HS-27A (cell line): ENCODE data around the gene IKBIP.
"Not testable (repeated sequence)": the region's sequence is repeated elsewhere in the genome, so short reads cannot be mapped to it uniquely, and the experiment has no call there.

Source experiments
- DNase-seq: peaks from one replicate; pipeline ENCODE4 v3.0.0-alpha.2; 2012; ENCODE audit warnings: low read depth, missing footprints

IKBIP gene

DNA sequence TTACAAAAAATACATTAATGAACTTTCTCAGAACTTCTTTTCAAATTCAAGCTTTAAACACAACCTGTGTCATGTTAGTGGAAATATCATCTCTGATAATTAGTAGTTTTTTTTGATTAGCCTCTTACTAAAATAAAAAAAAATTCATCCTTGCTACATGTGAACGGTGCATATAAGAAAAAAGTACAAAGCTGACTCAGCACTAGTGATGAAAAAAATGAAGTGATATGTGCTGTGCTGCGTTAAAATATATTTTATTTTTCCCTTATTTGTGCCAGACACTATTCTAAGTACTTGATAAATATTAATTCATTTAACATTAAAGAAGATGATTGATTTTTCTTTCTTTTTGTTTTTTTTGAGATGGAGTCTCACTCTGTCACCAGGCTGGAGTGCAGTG, 7.5 kb downstream of the IKBIP start:
- no peak for DNase-seq

DNA sequence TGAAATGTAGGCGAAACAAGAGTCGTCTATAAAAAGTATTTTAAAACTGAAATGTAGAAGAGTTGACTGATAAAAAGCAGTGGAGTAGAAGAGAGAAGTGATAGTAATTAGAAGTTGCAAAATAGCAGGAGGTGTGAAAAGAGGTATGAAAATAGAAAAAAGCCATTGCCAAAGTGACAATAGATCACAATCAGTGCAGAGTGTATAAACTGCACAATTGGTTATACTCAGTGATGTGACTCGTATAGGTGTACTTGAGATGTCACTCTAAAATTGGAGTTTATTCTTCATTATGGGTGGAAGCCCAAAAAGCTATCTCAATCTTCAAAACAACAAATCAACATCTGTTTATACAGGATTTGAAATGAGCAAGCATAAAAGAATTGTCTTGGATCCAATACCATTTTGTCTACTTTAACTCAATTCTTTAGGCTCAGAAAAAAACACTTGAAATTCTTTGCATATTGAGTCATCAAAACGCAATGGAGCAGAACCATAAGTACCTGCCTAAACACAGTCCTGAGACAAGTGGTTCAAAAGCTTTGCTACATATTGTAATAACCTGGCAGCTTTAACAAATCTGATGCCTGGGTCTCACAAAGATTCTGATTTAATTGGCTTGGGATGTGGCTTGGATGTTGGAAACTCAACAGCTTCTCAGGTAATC, 8.8 kb downstream of the IKBIP start:
- DNase-seq: peak; percentile 60

DNA sequence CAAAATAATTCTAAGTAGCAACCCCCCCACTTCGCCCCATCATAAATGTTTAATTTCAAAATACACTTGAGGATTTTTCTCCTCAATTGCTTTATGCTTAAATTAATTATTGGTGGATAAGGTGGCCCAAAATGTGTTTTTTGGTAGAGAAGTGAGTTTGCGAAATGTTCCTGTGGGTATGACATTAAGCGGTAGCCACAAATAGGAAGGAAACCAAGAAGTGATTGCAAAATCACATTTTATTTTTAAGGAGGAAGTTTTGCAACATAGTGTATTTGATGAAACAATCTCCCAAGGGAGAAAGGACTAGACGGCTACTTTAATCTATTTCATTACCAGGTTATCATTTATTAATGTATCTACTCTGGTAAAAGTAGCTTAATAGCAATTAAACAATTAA, 25.6 kb downstream of the IKBIP start:
- DNase-seq: no peak

DNA sequence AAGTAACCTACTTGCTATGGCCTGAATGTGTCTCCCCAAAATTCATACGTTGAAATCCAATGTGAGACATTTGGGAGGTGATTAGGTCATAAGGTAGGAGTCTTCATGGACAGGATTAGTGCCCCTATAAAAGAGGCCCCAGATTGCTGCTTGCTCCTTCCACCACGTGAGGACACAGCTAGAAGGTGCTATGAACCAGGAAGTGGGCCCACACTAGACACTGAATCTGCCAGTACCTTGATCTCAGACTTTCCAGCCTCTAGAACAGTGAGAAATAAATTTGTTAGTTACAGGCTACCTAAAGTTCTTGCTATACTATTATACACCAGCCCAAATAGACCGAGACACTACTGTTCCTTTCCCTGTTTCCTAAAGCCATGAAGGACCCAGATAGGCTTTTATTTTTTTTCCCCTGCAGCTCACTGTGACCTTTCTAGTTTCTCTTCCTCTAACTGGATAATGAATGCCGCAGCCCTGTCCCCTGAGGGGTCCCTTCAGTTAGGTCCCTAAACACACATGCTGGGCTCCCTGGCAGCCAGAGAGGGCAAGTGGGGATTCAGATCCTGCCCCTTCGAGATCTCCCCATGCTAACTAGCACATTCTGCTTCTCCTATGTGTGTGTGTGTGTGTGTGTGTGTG, 31.8 kb downstream of the IKBIP start:
- DNase-seq: no peak

DNA sequence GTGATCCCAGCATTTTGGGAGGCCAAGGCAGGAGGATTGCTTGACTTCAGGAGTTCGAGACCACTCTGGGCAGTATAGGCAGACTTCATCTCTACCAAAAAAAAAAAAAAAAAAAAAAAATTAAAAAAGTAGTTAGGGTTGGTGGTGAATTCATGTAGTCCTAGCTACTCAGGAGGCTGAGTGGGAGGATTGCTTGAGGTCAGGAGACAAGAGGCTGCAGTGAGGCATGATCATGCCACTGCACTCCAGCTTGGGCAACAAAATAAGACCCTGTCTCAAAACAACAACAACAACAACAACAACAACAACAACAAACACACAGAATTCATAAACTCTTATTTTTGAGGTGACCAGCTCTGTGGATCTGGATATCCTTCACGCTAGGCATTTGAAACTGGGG, 34.0 kb downstream of the IKBIP start:
- no peak for DNase-seq

DNA sequence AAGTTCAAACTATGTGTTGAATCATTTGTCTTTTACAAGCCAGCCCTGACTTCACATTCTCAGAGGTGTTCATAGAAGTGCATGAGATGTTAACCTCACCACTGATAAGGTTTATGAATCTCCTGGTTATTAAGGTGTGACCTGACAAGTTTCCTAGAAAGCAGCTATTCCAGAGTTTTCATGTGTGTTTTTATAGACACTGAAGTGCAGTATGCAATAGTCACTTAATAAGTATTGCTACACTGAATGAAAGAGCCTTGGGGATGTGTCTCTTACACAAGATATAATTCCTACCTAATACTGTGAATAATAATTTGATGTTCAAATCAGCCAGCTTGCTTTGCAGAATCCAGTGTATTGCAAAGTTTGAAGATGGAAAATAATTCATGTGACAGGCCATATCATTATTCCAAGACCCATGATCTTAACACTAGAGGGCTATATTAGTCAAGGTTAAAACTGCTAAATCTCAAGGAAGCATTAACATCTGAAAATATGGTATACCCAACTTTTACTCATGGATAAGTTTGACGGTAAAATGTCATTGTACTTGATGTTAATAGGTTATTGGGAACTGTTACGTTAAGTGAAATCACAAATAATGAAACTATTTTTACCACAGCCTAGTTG, 38.1 kb downstream of the IKBIP start:
- no peak for DNase-seq

DNA sequence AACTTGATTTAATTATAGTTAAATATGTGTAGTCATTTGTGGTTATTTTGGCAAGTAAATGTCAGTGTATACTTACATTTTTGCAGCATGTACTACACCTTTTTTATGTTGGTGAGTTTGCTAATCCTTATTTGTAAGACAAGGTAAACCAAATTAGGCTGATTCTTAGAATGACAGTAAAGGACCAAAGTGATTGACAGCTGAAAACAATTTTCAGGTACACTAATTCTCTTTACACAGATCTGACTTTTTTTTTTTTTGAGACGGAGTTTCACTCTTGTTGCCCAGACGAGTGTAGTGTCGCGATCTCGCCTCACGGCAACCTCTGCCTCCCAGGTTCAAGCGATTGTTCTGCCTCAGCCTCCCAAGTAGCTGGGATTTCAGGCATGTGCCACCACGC, 42.7 kb downstream of the IKBIP start:
- no peak for DNase-seq

DNA sequence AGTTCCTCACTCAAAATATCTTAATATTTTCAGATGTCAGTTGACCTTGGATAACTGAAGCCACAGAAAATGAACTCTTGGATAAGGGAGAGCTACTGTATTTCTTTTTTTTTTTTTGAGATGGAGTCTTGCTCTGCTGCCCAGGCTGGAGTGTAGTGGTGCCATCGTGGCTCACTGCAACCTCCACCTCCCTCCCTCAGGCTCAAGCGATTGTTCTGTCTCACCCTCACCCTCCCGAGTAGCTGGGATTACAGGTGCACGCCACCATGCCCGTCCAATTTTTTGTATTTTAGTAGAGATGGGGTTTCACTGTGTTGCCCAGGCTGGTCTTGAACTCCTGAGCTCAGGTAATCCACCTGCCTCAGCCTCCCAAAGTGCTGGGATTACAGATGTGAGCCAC, 47.3 kb downstream of the IKBIP start:
- not testable (repeated sequence) for DNase-seq

DNA sequence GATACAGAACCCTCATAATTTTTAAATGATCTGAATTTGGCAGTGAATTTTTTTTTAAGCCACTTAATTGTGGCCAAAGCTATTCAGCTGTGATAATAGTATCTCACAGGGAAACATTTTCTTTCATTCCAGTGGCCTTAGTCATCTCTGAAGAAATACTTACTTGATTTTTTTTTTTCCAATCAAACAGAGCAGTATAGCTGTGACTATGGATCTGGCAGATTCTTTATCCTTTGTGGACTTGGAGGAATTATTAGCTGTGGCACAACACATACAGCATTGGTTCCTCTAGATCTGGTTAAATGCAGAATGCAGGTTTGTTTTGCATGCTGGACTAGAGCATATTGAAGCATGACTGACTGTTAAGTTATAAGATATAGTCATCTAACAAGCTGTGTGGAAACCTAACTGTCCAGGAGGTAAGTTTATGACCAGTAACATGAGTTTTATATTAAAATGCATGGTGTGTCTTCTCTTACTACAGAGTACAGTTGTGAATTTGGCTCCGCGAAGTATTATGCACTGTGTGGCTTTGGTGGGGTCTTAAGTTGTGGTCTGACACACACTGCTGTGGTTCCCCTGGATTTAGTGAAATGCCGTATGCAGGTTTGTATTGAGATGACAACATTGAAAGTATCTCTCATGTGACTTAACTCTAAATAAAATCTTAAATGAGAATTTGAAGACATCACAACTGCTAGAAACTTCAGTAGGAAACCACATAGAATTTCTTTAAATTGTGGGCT, 49.2 kb downstream of the IKBIP start:
- peak; percentile 64 for DNase-seq

DNA sequence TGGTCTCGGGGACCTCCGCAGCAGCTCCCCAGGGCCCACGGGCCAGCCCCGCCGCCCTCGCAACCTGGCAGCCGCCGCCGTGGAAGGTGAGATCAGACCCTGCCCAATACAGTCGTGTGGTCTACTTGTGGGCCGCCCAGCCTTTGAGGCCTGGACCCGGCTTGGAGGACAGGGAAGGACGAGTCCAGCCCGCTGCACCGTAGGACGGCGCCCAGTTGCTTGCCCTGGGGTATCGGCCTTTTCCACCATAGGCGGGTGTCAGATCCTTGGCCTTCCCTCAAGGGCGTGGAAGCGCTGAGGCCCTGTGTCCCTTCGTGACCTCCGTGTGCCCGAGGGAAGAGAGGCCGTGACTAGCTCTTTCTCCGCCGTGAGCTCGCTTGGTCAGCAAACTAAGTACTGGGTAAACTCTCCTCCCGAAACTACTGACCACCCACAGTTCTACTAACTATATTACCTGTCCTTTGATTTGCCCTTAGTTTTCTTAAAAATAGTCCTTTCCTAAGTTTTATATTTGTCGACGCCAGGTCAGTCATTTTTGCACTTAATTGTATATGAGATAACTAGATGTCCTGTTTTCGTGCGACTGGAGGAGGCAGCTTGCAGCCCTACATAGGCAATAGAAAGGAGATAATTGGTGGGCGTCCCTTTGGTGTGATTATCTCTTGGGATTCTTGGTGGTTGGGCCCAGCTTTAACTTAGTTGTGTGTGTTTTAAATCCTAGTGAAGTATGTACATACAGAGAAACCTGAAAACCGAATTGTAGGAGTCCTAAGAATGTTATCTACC, 50.3 kb downstream of the IKBIP start:
- no peak for DNase-seq

DNA sequence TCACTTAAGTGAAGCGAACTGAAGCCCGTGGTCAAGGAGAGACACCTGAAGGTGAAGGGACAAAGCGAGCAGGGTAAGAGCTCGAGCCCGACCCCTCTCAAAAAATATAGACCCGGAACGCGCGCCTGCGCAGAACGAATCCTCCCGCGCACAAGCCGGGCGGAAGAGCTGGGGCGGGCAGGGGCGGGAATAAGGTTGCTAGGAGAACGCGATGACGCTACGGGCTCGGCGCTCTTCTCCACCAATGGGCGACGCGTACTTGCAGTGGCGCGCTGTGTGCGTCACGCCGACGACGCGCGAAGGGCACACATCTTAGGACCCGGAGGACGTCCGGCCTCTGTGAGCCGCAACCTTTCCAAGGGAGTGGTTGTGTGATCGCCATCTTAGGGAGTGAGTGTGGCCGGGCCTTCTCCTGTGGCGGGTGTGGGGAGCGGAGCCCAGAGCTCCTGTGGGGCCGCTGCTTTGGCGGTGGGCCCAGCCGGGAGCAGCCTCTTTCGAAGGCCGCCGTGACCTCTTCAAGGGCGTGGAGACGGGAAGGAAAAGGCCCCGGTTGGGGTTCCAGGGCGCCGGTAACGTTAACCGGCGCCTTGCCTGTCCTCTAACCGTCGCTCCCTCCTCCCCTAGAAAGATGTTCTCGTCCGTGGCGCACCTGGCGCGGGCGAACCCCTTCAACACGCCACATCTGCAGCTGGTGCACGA, 51.1 kb downstream of the IKBIP start, which contains the start of gene SLC25A3:
Gene SLC25A3, plus strand, starts transcription at position 336 of the 699 bp plus-strand sequence. Its CDS starts 293 bp downstream, at position 629.
- peak; percentile 86 for DNase-seq

DNA sequence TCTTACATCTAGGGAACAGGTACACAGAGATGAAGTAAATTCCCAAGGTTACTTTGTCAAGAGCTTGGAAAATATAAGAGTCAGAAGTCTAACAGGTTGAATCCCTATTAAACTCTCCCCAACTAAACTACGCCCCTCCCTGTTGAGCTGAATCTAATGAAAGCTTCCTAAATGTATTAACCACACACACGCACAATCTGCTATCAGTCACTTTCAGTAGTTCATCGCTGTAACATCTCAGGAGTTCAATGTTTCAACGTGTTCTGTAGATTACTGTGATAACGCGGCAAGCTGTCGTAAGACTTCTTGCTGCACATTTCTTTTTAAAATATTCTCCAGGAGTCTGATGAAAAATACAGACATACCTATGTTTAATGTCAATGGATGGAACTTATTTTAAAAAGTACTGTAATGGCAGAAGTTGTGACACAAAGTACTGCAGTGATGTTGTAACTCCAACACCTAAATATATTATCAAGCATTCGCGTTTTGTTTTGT, 51.7 kb downstream of the IKBIP start:
- DNase-seq: no peak

DNA sequence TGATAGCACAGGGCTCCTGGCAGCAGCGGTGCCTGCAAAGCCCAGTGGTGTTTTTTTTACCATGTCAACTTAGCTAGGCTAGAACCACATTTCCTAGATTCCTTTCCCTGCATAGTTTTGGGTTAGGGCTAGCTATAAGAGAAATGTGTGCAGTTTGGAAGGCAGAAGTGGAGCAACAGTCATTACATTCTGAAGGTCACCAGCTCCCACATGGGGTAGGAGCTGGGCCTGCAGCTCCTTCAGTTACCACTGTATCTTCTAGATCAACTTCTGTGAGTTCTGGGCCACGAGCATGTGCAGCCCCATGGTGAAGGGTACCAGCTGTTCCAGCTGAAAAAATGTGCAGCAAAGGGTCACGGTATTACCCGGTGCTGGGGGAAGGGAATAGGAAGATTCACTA, 53.4 kb downstream of the IKBIP start:
- no peak for DNase-seq

DNA sequence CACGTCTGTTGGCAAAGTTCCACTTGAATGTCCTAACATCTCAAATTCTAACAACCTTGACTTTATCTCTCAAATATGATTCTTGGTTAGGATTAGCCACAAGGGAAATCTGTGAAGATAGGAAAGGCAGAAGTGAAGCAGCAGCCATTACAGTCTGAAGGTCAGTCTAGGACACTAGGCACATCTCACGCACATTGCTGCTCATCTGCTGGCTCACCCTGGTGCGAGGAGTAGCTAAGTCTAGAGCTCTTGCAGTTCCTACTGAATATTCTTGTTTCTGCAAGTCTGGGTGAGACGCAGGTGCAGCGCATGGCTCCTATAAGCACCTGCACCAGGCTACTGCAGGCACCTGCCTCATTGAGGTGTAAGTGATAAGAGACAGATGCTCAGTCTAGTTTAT, 57.5 kb downstream of the IKBIP start:
- no peak for DNase-seq

DNA sequence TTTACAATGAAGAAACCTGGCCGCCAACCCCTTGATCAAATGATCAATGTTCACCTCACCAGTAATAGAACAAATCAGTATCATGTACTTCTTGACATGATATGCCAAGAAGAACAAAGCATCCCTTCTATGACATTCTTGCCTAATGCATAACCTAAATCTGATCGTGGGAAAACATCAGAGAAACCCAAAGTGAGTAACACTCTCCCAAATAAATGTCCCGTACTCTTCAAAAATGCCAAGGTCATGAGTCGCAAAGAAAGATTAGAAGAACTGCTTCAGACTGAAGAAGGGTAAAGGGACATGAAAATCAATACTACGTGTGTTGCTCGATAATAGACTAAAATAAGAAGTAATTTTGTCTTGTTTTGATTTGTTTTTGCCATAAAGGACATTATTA, 62.5 kb downstream of the IKBIP start:
- DNase-seq: peak; percentile 59

DNA sequence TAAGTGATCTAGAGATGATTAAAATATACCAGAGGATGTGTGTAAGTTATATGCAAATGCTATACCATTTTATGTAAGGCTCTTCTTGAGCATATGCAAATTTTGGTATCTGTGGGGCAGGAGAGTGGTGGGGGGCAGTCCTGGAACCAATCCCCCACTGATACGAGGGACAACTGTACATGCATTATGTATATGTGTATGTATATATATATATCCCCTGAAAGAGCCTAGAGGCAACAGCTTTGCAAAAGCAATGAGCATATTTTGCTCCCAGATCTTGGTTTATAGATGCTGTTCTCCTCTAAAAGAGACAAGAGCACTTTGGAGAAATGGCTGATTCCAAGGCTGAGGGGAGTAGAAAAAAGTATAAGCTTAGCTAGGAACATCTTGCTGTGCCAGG, 63.5 kb downstream of the IKBIP start:
- DNase-seq: no peak

DNA sequence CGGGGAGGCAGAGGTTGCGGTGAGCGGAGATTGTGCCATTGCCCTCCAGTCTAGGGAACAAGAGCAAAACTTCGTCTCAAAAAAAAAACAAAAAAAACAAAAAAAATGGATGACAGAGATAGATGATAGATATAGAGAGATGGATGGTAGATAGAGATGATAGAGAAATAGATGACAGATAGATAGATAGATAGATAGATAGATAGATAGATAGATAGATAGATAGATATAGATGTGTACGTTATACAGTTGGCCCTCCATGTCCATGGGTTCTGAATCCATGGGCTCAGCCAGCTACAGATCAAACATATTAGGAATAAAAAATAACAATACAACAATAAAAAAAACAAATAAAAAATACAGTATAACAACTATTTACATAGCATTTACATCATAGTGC, 63.9 kb downstream of the IKBIP start:
- no peak for DNase-seq

DNA sequence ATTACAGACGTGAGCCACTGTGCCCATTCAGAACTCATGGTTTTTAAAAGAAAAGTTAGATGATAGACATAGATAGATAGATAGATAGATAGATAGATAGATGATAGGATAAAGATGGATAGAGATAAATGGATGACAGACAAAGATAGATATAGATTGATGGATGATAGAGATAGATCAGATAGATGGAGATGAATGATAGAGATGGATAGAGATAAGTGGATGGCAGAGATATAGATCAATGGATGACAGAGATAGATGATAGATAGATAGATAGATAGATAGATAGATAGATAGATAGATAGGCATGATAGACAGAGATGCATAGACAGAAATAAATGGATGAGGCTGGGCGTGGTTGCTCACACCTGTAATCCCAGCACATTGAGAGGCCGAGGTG, 64.8 kb downstream of the IKBIP start:
- no peak for DNase-seq

DNA sequence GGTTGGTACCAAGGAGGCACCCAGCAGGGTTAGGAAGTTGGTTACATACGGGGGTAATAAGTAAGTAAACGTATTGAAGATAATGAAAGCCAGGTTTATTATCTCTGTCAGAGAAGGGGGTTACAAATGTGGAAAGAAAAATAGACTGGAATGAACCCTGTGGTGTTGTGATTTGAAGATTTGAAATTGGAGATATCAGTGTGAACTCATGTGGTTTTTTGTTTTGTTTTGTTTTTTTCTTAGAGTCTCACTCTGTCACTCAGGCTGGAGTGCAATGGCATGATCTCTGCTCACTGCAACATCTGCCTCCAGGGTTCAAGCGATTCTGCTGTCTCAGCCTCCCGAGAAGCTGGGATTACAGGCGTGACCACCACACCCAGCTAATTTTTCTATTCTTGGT, 65.2 kb downstream of the IKBIP start:
- no peak for DNase-seq

DNA sequence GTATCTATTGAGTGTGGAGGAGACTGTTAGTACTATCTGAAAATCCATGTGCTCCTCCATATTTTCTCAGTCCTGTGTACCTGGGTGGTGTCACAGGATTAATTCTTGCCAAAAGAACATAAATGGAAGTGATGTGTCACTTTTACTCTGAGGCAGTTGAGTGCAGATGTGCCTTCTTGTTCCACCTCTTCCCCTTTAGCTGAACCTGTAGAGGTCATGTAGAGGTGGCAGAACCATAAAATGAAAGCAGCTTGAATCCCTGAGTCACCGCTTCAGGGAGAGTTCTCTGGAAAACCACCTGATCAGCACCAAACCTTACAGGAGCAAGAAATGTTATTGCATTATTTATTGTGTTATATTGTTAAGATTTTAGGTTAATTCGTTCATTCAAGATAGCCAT, 65.8 kb downstream of the IKBIP start:
- DNase-seq: no peak

DNA sequence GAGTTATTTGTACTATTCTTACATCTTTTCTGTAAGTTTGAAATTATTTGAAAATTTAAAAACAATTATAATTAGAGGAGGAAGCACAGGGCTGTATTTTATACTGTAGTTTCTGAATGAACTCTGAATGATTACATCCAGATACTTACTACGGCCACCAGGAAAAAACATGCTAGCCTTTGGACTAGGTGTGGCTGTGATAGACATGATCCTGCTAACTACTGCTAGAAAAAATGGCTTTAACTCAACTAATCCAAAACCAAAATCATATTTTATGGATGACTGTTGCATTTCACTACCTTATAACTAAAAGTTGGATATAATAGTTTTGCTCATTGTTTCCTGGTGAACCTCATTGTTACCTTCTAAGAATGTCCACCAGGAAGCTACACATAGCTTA, 66.2 kb downstream of the IKBIP start:
- no peak for DNase-seq
